Vagina (tissue), 2 donors: ENCODE results near the gene ASH1L.

Experiments used
- POLR2A ChIP-seq, 2 donors: fragments of 450-650 bp; IDR thresholded peaks; one replicate each; pipeline ENCODE4 v1.6.1; 2017; ENCODE audit warnings: antibody characterized with exemption in 2 of 2, mild to moderate bottlenecking in 2 of 2, moderate library complexity in 2 of 2
- TF ChIP-seq, protein P1 (sequence below), 3 experiments: fragments of 450-650 bp in 2 of 3; fragments of 200-600 bp in 1 of 3; sonication (generic) in 1 of 3; IDR thresholded peaks; one replicate each; pipeline ENCODE4 v1.5.1; 2017 to 2019; ENCODE audit warnings: antibody characterized with exemption in 3 of 3, mild to moderate bottlenecking in 2 of 3, moderate library complexity in 2 of 3

DNA sequence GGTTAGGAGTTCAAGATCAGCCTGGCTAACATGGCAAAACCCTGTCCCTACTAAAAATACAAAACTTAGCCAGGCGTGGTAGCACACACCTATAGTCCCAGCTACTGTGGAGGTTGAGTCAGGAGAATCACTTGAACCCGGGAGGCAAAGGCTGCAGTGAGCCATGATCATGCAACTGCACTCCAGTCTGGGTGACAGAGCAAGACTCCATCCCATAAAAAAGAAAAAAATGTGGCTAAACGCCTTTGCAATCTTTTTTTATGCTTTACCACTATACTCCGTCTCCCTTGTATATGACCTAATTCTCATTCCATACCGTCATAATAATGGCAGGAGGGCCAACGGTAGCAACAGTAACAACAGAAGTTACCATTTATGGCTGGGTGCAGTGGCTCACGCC is 109.5 kb downstream of the ASH1L start:
- TF ChIP-seq, protein P1, sequence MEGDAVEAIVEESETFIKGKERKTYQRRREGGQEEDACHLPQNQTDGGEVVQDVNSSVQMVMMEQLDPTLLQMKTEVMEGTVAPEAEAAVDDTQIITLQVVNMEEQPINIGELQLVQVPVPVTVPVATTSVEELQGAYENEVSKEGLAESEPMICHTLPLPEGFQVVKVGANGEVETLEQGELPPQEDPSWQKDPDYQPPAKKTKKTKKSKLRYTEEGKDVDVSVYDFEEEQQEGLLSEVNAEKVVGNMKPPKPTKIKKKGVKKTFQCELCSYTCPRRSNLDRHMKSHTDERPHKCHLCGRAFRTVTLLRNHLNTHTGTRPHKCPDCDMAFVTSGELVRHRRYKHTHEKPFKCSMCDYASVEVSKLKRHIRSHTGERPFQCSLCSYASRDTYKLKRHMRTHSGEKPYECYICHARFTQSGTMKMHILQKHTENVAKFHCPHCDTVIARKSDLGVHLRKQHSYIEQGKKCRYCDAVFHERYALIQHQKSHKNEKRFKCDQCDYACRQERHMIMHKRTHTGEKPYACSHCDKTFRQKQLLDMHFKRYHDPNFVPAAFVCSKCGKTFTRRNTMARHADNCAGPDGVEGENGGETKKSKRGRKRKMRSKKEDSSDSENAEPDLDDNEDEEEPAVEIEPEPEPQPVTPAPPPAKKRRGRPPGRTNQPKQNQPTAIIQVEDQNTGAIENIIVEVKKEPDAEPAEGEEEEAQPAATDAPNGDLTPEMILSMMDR (IDR thresholded peaks at IDR 0.05), result no peak
- no peak for TF ChIP-seq POLR2A (IDR thresholded peaks at IDR 0.05)
